Mesenchymal stem cell (in vitro differentiated cells and primary cell): Measurements from ENCODE around the gene LFNG.
A peak's percentile ranks its signal among the peaks of the same experiment; 100 is the strongest.

Experiments used
- DNase-seq: peaks from one replicate; pipeline ENCODE4 v3.0.0-alpha.2; 2013
- H2AFZ ChIP-seq: one replicate; pipeline ENCODE4 v1.6.1; 2013; ENCODE audit warnings: low read depth, mild to moderate bottlenecking, control low read depth, inconsistent platforms, low read length, moderate library complexity
- H2AK5ac ChIP-seq: 2 replicates; pipeline ENCODE4 v1.6.1; 2013; ENCODE audit warnings: low read length, moderate library complexity, mild to moderate bottlenecking, inconsistent platforms; ENCODE audit not compliant: severe bottlenecking
- H2BK120ac ChIP-seq: one replicate; pipeline ENCODE4 v1.6.1; 2013; ENCODE audit warnings: low read depth, mild to moderate bottlenecking, inconsistent platforms, low read length, moderate library complexity
- H2BK12ac ChIP-seq, 2 experiments: one replicate each; pipeline ENCODE4 v1.6.1; 2013; ENCODE audit warnings: inconsistent platforms in 2 of 2, low read length in 2 of 2, mild to moderate bottlenecking in 2 of 2, moderate library complexity in 2 of 2, control low read depth in 1 of 2
- H2BK15ac ChIP-seq: one replicate; pipeline ENCODE4 v1.6.1; 2013; ENCODE audit warnings: mild to moderate bottlenecking, low read depth, inconsistent platforms; ENCODE audit not compliant: poor library complexity, severe bottlenecking
- H2BK5ac ChIP-seq: 2 replicates; pipeline ENCODE4 v1.6.1; 2013; ENCODE audit warnings: low read depth, mild to moderate bottlenecking, low read length, control low read depth, inconsistent platforms; ENCODE audit not compliant: poor library complexity, severe bottlenecking
- H3K14ac ChIP-seq, 2 experiments: one replicate each; pipeline ENCODE4 v1.6.1; 2013; ENCODE audit warnings: inconsistent platforms in 2 of 2, low read length in 2 of 2, control low read depth in 1 of 2, mild to moderate bottlenecking in 1 of 2, moderate library complexity in 1 of 2
- H3K18ac ChIP-seq, 2 experiments: one replicate each; pipeline ENCODE4 v1.6.1; 2013; ENCODE audit warnings: inconsistent platforms in 2 of 2, low read length in 2 of 2, control low read depth in 1 of 2, low read depth in 1 of 2, mild to moderate bottlenecking in 1 of 2
- H3K23ac ChIP-seq, 2 experiments: one replicate each; pipeline ENCODE4 v1.6.1; 2013; ENCODE audit warnings: inconsistent platforms in 2 of 2, low read length in 2 of 2, mild to moderate bottlenecking in 2 of 2, moderate library complexity in 2 of 2, control low read depth in 1 of 2
- H3K27ac ChIP-seq: 2 replicates; pipeline ENCODE4 v1.5.1; 2013; ENCODE audit warnings: mild to moderate bottlenecking, moderate library complexity, low read length, control low read depth, inconsistent platforms; ENCODE audit not compliant: poor library complexity, severe bottlenecking
- H3K27me3 ChIP-seq, 2 experiments: 2 replicates each; pipeline versions ENCODE4 v1.6.1 to v1.7.0; 2013; ENCODE audit warnings: low read length in 2 of 2, mild to moderate bottlenecking in 2 of 2, moderate library complexity in 2 of 2, control low read depth in 1 of 2, inconsistent platforms in 1 of 2; ENCODE audit not compliant: control insufficient read depth in 1 of 2, insufficient read depth in 1 of 2
- H3K36me3 ChIP-seq, 2 experiments: 2 replicates each; pipeline versions ENCODE4 v1.6.1 to v1.7.0; 2013; ENCODE audit warnings: low read length in 2 of 2, control low read depth in 1 of 2, inconsistent platforms in 1 of 2, low read depth in 1 of 2, mild to moderate bottlenecking in 1 of 2; ENCODE audit not compliant: insufficient read depth in 2 of 2, control insufficient read depth in 1 of 2
- H3K4ac ChIP-seq, 2 experiments: one replicate each; pipeline ENCODE4 v1.6.1; 2013; ENCODE audit warnings: inconsistent platforms in 2 of 2, low read length in 2 of 2, mild to moderate bottlenecking in 2 of 2, moderate library complexity in 2 of 2, control low read depth in 1 of 2, low read depth in 1 of 2
- H3K4me1 ChIP-seq: 2 replicates; pipeline ENCODE4 v1.6.1; 2013; ENCODE audit warnings: low read depth, low read length, control low read depth; ENCODE audit not compliant: control insufficient read depth, insufficient read depth
- H3K4me2 ChIP-seq: 2 replicates; pipeline ENCODE4 v1.6.1; 2013; ENCODE audit warnings: low read length, mild to moderate bottlenecking, inconsistent platforms; ENCODE audit not compliant: poor library complexity, severe bottlenecking
- H3K4me3 ChIP-seq, 2 experiments: 2 replicates each; pipeline versions ENCODE4 v1.5.1 to v1.7.0; 2013; ENCODE audit warnings: low read length in 2 of 2, mild to moderate bottlenecking in 2 of 2, control low read depth in 1 of 2, low read depth in 1 of 2; ENCODE audit not compliant: insufficient read depth in 1 of 2
- H3K79me1 ChIP-seq: replicated peaks from 2 replicates; pipeline ENCODE4 v1.6.1; 2013; ENCODE audit warnings: mild to moderate bottlenecking, control low read depth, low read length, inconsistent platforms; ENCODE audit not compliant: poor library complexity, severe bottlenecking
- H3K9ac ChIP-seq: 2 replicates; pipeline ENCODE4 v1.7.0; 2013; ENCODE audit warnings: mild to moderate bottlenecking, low read length, moderate library complexity
- H3K9me3 ChIP-seq: 2 replicates; pipeline ENCODE4 v1.7.0; 2013; ENCODE audit warnings: mild to moderate bottlenecking, low read length; ENCODE audit not compliant: control insufficient read depth
- H4K8ac ChIP-seq: one replicate; pipeline ENCODE4 v1.6.1; 2013; ENCODE audit warnings: inconsistent platforms, mild to moderate bottlenecking, low read length, moderate library complexity
- H4K91ac ChIP-seq: one replicate; pipeline ENCODE4 v1.6.1; 2013; ENCODE audit warnings: mild to moderate bottlenecking, low read length, inconsistent platforms
- WGBS: methylation state at CpG from one replicate; pipeline ENCODE4 v1.1.7; 2013; ENCODE audit warnings: mixed read lengths; 5-methylcytosine and 5-hydroxymethylcytosine counted together

LFNG gene

GRCh38 chr7:2517026-2517425 lies 2.5 kb upstream of the LFNG start:
- H3K27ac ChIP-seq: peak overlapping the region; percentile 97
- H2AFZ ChIP-seq: no peak overlapping the region
- H3K23ac ChIP-seq: no peak overlapping the region
- H3K79me1 ChIP-seq: no peaks in the 10 kb centered on the region
- peaks cover 0 to 8% of the 10 kb centered on the region in 2 experiments for H3K36me3 ChIP-seq
- no peak overlapping the region for H3K4me2 ChIP-seq
- H4K8ac ChIP-seq: peak overlapping the region; percentile 66
- peak overlapping the region; percentile 0 for H4K91ac ChIP-seq
- H3K18ac ChIP-seq: peak overlapping the region; percentile 6 to 74
- H2BK15ac ChIP-seq: no peak overlapping the region
- H2BK12ac ChIP-seq: peak overlapping the region in 1 of 2 experiments; percentile 82
- peaks cover 0 to 10% of the 10 kb centered on the region in 2 experiments for H3K27me3 ChIP-seq
- WGBS: 5% methylated on average over 5 of the region's 8 CpGs
- peak overlapping the region; percentile 95 for H2AK5ac ChIP-seq
- H3K9me3 ChIP-seq: no peaks in the 10 kb centered on the region
- DNase-seq: peak; percentile 87
- no peak overlapping the region for H3K14ac ChIP-seq
- peak overlapping the region; percentile 100 for H2BK5ac ChIP-seq
- no peak overlapping the region for H3K4ac ChIP-seq
- H3K4me3 ChIP-seq: no peak overlapping the region
- H2BK120ac ChIP-seq: no peak overlapping the region
- H3K4me1 ChIP-seq: peaks cover 61% of the 10 kb centered on the region
- H3K9ac ChIP-seq: no peak overlapping the region

- peak overlapping the region; percentile 95 for H2AK5ac ChIP-seq
- H3K23ac ChIP-seq: no peak overlapping the region
- H4K91ac ChIP-seq: peak overlapping the region; percentile 70
- peak overlapping the region in 1 of 2 experiments; percentile 74 for H3K18ac ChIP-seq
- H2AFZ ChIP-seq: no peak overlapping the region
- H3K9me3 ChIP-seq: no peaks in the 10 kb centered on the region
- no peak overlapping the region for H2BK15ac ChIP-seq
- no peaks in the 10 kb centered on the region for H3K79me1 ChIP-seq
- DNase-seq: peak; percentile 30
- H2BK5ac ChIP-seq: peak overlapping the region; percentile 98
- H3K36me3 ChIP-seq: peaks cover 0 to 16% of the 10 kb centered on the region in 2 experiments
- H2BK12ac ChIP-seq: peak overlapping the region; percentile 18 to 82
- H3K27ac ChIP-seq: peak overlapping the region; percentile 97
- H3K4me3 ChIP-seq: peak overlapping the region in 1 of 2 experiments; percentile 17
- peak overlapping the region in 1 of 2 experiments; percentile 55 for H3K4ac ChIP-seq
- peak overlapping the region in 1 of 2 experiments; percentile 57 for H3K14ac ChIP-seq
- H3K27me3 ChIP-seq: peaks cover 0 to 7% of the 10 kb centered on the region in 2 experiments
- peak overlapping the region; percentile 93 for H3K4me2 ChIP-seq
- WGBS: 45% methylated on average over 17 of the region's 18 CpGs
- peak overlapping the region; percentile 66 for H4K8ac ChIP-seq
- H3K9ac ChIP-seq: no peak overlapping the region
- H3K4me1 ChIP-seq: peaks cover 63% of the 10 kb centered on the region
- H2BK120ac ChIP-seq: no peak overlapping the region
Observed at GRCh38 chr7:2517678-2518507, 1.7 kb upstream of the LFNG start.

- Histone ChIP-seq H2BK120ac (no peak overlapping the region), H2AFZ (no peak overlapping the region), H3K9me3 (no peaks in the 10 kb centered on the region), H4K8ac (no peak overlapping the region), H3K4me2 (peak overlapping the region; percentile 93), H2BK15ac (peak overlapping the region; percentile 6), H3K14ac (peak overlapping the region in 1 of 2 experiments; percentile 69), H3K79me1 (no peaks in the 10 kb centered on the region), H3K27ac (peak overlapping the region; percentile 97), H2BK12ac (peak overlapping the region in 1 of 2 experiments; percentile 94), H3K4ac (no peak overlapping the region), H3K18ac (peak overlapping the region; percentile 74 to 87), H2BK5ac (peak overlapping the region; percentile 98), H4K91ac (peak overlapping the region; percentile 70), H3K36me3 (peaks cover 0 to 24% of the 10 kb centered on the region in 2 experiments), H3K4me1 (peaks cover 64% of the 10 kb centered on the region), H3K9ac (peak overlapping the region; percentile 26), H3K27me3 (peaks cover 0 to 5% of the 10 kb centered on the region in 2 experiments), H3K23ac (no peak overlapping the region), H3K4me3 (peak overlapping the region; percentile 48 to 73), H2AK5ac (peak overlapping the region; percentile 95)
- WGBS: 2% methylated on average over 38 of the region's 41 CpGs
- DNase-seq: no peak
Observed at GRCh38 chr7:2518737-2519118, 846 bp upstream of the LFNG start.

GRCh38 chr7:2520131-2520760 lies 672 bp downstream of the LFNG start:
- Histone ChIP-seq H2BK120ac (no peak overlapping the region), H3K4me3 (peak overlapping the region; percentile 59 to 79), H2AK5ac (no peak overlapping the region), H3K27ac (peak overlapping the region; percentile 31), H3K23ac (no peak overlapping the region), H4K91ac (no peak overlapping the region), H2BK12ac (no peak overlapping the region), H3K4me1 (peaks cover 70% of the 10 kb centered on the region), H2BK15ac (no peak overlapping the region), H2BK5ac (no peak overlapping the region), H3K4ac (no peak overlapping the region), H3K79me1 (no peaks in the 10 kb centered on the region), H2AFZ (no peak overlapping the region), H4K8ac (no peak overlapping the region), H3K36me3 (peaks cover 0 to 39% of the 10 kb centered on the region in 2 experiments), H3K9ac (no peak overlapping the region), H3K4me2 (peak overlapping the region; percentile 90), H3K18ac (no peak overlapping the region), H3K27me3 (peaks cover 0 to under 1% of the 10 kb centered on the region in 2 experiments), H3K9me3 (no peaks in the 10 kb centered on the region), H3K14ac (no peak overlapping the region)
- DNase-seq: no peak
- 4% methylated on average over 34 of the region's 37 CpGs for WGBS
